ENCODE results near the gene AGPAT2. TPM values are rescaled to one million over a fixed set of nuclear protein-coding genes. Genes with fewer than 3 reads are reported as not detected.

AGPAT2 gene
- total RNA-seq, 1 donor from 2014 or later: 129 TPM

GRCh38 chr9:136646827-136647711 lies 40.2 kb downstream of the AGPAT2 start:
- H3K4me1 ChIP-seq: peaks cover 0 to 8% of the 10 kb centered on the region in 2 donors
- H3K27me3 ChIP-seq: no peaks in the 10 kb centered on the region
- TF ChIP-seq CTCF (IDR thresholded peaks at IDR 0.05): no peak
- no peak for DNase-seq (ENCODE audit: low spot score in 2 of 2)
- H3K27ac ChIP-seq: peak overlapping the region in 1 of 2 donors; percentile 36
- intact Hi-C loops (cut with DNase I): no loop called here
- no peaks in the 10 kb centered on the region for H3K36me3 ChIP-seq
- H3K9me3 ChIP-seq: no peaks in the 10 kb centered on the region
- H3K4me3 ChIP-seq: peak overlapping the region in 1 of 2 donors; percentile 36

- intact Hi-C loops (cut with DNase I): no loop called here
- Histone ChIP-seq H3K27ac (peak overlapping the region in 1 of 2 donors; percentile 50), H3K36me3 (no peaks in the 10 kb centered on the region), H3K9me3 (no peaks in the 10 kb centered on the region), H3K4me1 (peaks cover 0 to 8% of the 10 kb centered on the region in 2 donors), H3K4me3 (peak overlapping the region in 1 of 2 donors; percentile 36), H3K27me3 (no peaks in the 10 kb centered on the region)
- TF ChIP-seq CTCF (IDR thresholded peaks at IDR 0.05): peak in 1 of 3 experiments; percentile 9
- DNase-seq (ENCODE audit: low spot score in 2 of 2): no peak
Observed at GRCh38 chr9:136645903-136646754, 41.1 kb downstream of the AGPAT2 start.

GRCh38 chr9:136645352-136645902 lies 41.8 kb downstream of the AGPAT2 start:
- H3K9me3 ChIP-seq: no peaks in the 10 kb centered on the region
- DNase-seq (ENCODE audit: low spot score in 2 of 2): no peak
- peak overlapping the region; percentile 42 to 50 for H3K27ac ChIP-seq
- no peaks in the 10 kb centered on the region for H3K27me3 ChIP-seq
- peaks cover 0 to 8% of the 10 kb centered on the region in 2 donors for H3K4me1 ChIP-seq
- H3K4me3 ChIP-seq: no peak overlapping the region
- intact Hi-C loops (cut with DNase I): no loop called here
- no peaks in the 10 kb centered on the region for H3K36me3 ChIP-seq
- no peak for TF ChIP-seq CTCF (IDR thresholded peaks at IDR 0.05)

- DNase-seq (ENCODE audit: low spot score in 2 of 2): peak; percentile 39 to 83
- peak overlapping the region; percentile 48 to 50 for H3K27ac ChIP-seq
- H3K27me3 ChIP-seq: no peaks in the 10 kb centered on the region
- intact Hi-C loops (cut with DNase I): no loop called here
- H3K36me3 ChIP-seq: no peaks in the 10 kb centered on the region
- H3K9me3 ChIP-seq: no peaks in the 10 kb centered on the region
- peak; percentile 79 to 82 (median 81) for TF ChIP-seq CTCF (IDR thresholded peaks at IDR 0.05)
- H3K4me1 ChIP-seq: peaks cover 0 to 8% of the 10 kb centered on the region in 2 donors
- peak overlapping the region; percentile 36 to 44 for H3K4me3 ChIP-seq
Observed at GRCh38 chr9:136644593-136645351, 42.5 kb downstream of the AGPAT2 start.

- DNase-seq (ENCODE audit: low spot score in 2 of 2): peak; percentile 62 to 89
- peak overlapping the region; percentile 36 to 44 for H3K4me3 ChIP-seq
- H3K27ac ChIP-seq: no peak overlapping the region
- intact Hi-C loops (cut with DNase I): no loop called here
- H3K36me3 ChIP-seq: no peaks in the 10 kb centered on the region
- H3K27me3 ChIP-seq: no peaks in the 10 kb centered on the region
- H3K9me3 ChIP-seq: no peaks in the 10 kb centered on the region
- H3K4me1 ChIP-seq: peaks cover 0 to 8% of the 10 kb centered on the region in 2 donors
- TF ChIP-seq CTCF (IDR thresholded peaks at IDR 0.05): no peak
Observed at GRCh38 chr9:136644343-136644592, 43.0 kb downstream of the AGPAT2 start.

Measured in ascending aorta (tissue), 2 donors.